ENCODE measurements around the gene NDUFAF2.
A peak's percentile ranks its signal among the peaks of the same experiment; 100 is the strongest.

The NDUFAF2 gene

GRCh38 chr5:61159836-61160235 is 214.8 kb downstream of the NDUFAF2 start:
- CTCF ChIA-PET: no interaction called here
- TF ChIP-seq ZBTB6 (tag by site-specific recombination; IDR thresholded peaks at IDR 0.05) (peak; percentile 25; the same call in 1 of the 2 replicates), BCL11A (tag by site-specific recombination; IDR thresholded peaks at IDR 0.05; ENCODE audit: low read depth) (no peak), SALL2 (tag by site-specific recombination; IDR thresholded peaks at IDR 0.05; ENCODE audit: borderline replicate concordance) (no peak), ZFHX2 (tag by site-specific recombination; conservative IDR thresholded peaks at IDR 0.05) (no peak), ZNF132 (tag by site-specific recombination; IDR thresholded peaks at IDR 0.05; ENCODE audit: borderline replicate concordance) (no peak), ZNF112 (tag by site-specific recombination; IDR thresholded peaks at IDR 0.05) (no peak), ZBTB10 (tag by site-specific recombination; IDR thresholded peaks at IDR 0.05) (no peak)
- Histone ChIP-seq H3K36me3 (ENCODE audit: control insufficient read depth in 2 of 2, insufficient read depth in 1 of 2, low read length in 2 of 2) (peaks cover 28 to 49% of the 10 kb centered on the region in 2 experiments), H3K4me1 (ENCODE audit: control insufficient read depth, insufficient read depth, low read length) (peaks cover 2% of the 10 kb centered on the region; the same call in 1 of the 2 replicates), H3K9me3 (ENCODE audit: control insufficient read depth, insufficient read depth, low read depth, low read length) (no peaks in the 10 kb centered on the region), H3K4me3 (ENCODE audit: low read depth, low read length) (no peak overlapping the region), H3K27ac (ENCODE audit: extremely low read depth, low read depth, low read length) (no peak overlapping the region)
- POLR2A ChIA-PET: interaction anchor here (0.6 to 1.1 kb wide), 2 partner anchors 172 to 207 kb away, joined by 4 to 6 read pairs; partner anchors contain the start of gene ZSWIM6

GRCh38 chr5:61160497-61160896 is 215.5 kb downstream of the NDUFAF2 start:
- Histone ChIP-seq H3K36me3 (ENCODE audit: control insufficient read depth in 2 of 2, insufficient read depth in 1 of 2, low read length in 2 of 2) (peaks cover 28 to 48% of the 10 kb centered on the region in 2 experiments), H3K9me3 (ENCODE audit: control insufficient read depth, insufficient read depth, low read depth, low read length) (no peaks in the 10 kb centered on the region), H3K4me1 (ENCODE audit: control insufficient read depth, insufficient read depth, low read length) (peaks cover 2% of the 10 kb centered on the region; the same call in 1 of the 2 replicates), H3K27ac (ENCODE audit: extremely low read depth, low read depth, low read length) (no peak overlapping the region), H3K4me3 (ENCODE audit: low read depth, low read length) (no peak overlapping the region)
- ChIA-PET POLR2A (interaction anchor here (0.6 to 1.1 kb wide), 2 partner anchors 171 to 206 kb away, joined by 4 to 6 read pairs; partner anchors contain the start of gene ZSWIM6), CTCF (no interaction called here)
- TF ChIP-seq ZNF221 (tag by site-specific recombination; IDR thresholded peaks at IDR 0.05; ENCODE audit: borderline replicate concordance) (no peak), BCL6B (tag by site-specific recombination; IDR thresholded peaks at IDR 0.05) (no peak), ZBTB21 (tag by site-specific recombination; IDR thresholded peaks at IDR 0.05) (no peak), ZFP3 (tag by site-specific recombination; IDR thresholded peaks at IDR 0.05; ENCODE audit: low read depth) (no peak), PBX3 (CRISPR knock-in tag; IDR thresholded peaks at IDR 0.05) (no peak), BCL11A (tag by site-specific recombination; IDR thresholded peaks at IDR 0.05; ENCODE audit: low read depth) (no peak), ZEB2 (tag by site-specific recombination; IDR thresholded peaks at IDR 0.05) (no peak), ZNF426 (tag by site-specific recombination; IDR thresholded peaks at IDR 0.05) (no peak), GLIS1 (tag by site-specific recombination; IDR thresholded peaks at IDR 0.05) (no peak)

Measured in HEK293 (cell line).